Hematopoietic multipotent progenitor cell (in vitro differentiated cells): ENCODE measurements around the gene ZNF92. TPM values are rescaled to one million over a fixed set of nuclear protein-coding genes. Genes with fewer than 3 reads are reported as not detected.
"Not testable (repeated sequence)": the region's sequence is repeated elsewhere in the genome, so short reads cannot be mapped to it uniquely, and the experiment has no call there.

Experiments
- DNase-seq, 3 donors: peaks; one replicate each; pipeline ENCODE4 v3.0.0-alpha.2; 2011 to 2015; ENCODE audit warnings: low read depth in 2 of 3, low spot score in 2 of 3
- total RNA-seq: library from RNA; depleted of rRNA; stranded (reverse); fragments of >200 nt; gene quantifications from one replicate; pipeline ENCODE4 v1.2.3, GENCODE V29; 2012

The ZNF92 gene
- total RNA-seq, 1 donor, result 8.6 TPM

GRCh38 chr7:65422670-65423069, 49.0 kb downstream of the ZNF92 start:
- DNase-seq, result no peak

DNA sequence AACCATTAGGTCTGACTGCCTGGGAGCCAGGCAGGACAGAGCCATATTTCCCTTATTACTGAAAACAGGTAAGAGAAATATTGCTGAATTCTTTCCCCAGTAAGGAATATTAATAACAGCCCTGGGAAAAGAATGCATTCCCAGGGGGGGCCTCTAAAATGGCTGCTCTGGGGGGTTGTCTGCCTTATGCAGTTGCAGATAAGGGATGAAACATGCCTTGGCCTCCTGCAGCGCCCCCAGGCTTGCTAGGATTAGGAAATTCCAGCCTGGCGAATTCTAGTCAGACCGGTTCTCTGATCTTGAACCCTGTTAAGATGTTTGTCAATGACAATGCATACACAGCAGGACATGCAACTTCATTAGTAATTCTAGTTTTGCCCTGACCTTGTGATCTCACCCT, 49.6 kb downstream of the ZNF92 start:
- not testable (repeated sequence) for DNase-seq

DNA sequence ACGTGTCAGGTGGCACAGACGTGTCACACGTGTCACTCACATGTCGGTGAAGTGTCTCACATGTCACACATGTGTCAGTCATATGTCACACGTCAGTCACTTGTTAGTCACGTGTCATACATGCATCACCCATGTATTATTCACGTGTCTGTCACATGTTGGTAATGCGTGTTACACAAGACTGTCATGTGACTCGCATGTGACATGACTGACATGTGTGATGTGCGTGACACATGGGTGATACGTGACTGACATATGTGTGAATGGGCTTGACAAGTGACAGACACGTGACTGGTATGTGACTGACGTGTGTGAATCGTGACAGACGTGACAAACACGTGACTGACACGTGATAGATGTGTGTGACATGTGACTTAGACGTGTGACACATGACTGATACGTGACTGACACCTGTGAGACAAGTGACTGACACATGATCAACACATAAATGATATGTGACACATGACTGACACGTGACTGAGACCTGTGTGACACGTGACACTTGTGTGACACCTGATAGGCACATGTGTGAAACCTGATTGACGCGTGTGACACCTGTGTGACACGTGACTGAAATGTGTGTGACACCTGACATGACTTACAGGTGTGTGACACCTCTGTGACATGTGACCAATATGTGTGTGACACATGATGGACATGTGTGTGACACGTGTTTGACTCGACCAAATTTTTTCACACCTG, 56.1 kb downstream of the ZNF92 start:
- no peak for DNase-seq

DNA sequence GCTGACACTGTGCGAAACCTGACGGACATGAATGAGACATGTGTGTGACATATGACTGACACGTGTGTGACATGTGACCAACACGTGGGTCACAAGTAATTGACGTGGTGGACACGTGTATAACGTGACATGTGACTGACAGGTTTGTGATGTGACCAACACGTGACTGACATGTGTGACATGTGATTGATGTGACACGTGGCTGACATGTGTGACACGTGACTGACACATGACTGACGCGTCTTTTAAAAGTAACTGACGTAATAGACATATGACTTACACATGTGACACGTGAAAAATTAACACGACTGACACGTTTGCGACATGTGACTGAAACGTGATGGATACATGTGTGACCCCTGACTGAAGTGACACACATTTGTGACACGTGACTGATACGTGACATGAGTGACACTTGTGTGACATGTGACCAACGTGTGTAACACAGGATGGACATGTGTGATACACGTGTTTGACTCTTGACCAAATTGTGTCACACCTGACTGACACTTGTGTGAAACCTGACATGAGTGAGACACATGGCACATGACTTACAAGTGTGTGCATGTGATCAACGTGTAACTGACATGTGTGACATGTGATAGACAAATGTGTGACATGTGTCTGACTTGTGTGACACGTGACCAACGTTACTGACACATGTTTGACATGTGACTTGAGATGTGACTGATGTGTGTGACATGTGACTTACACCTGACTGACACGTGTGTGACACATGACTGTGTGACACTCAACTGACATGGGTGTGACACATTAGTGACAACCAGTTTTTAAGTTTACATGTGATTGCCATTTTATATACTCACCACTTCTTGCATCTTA, 56.9 kb downstream of the ZNF92 start:
- no peak for DNase-seq

DNA sequence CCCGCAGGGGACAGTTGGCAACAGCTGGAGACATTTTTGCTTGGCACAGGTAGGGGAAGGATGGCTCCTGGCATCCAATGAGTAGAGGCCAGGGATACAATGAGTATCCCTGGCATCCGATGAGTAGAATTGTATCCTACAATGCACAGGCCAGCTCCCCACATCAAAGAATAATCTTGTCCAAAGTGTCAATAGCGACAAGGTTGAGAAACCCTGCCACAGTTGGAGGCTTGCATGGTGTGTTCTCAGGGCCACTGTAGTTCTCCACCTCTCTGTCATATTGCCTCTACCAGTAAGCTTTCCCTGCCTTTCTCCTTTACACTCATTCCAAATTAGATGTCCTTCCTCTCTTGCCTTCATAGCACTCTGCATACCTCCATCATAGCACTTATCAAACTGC, 60.7 kb downstream of the ZNF92 start:
- no peak for DNase-seq

- no peak for DNase-seq
These were observed 62.5 kb downstream of the ZNF92 start for GRCh38 chr7:65436163-65436562.

GRCh38 chr7:65438598-65438997, 64.9 kb downstream of the ZNF92 start:
- no peak for DNase-seq

- no peak for DNase-seq
These were observed 67.4 kb downstream of the ZNF92 start for GRCh38 chr7:65441010-65441409.

DNA sequence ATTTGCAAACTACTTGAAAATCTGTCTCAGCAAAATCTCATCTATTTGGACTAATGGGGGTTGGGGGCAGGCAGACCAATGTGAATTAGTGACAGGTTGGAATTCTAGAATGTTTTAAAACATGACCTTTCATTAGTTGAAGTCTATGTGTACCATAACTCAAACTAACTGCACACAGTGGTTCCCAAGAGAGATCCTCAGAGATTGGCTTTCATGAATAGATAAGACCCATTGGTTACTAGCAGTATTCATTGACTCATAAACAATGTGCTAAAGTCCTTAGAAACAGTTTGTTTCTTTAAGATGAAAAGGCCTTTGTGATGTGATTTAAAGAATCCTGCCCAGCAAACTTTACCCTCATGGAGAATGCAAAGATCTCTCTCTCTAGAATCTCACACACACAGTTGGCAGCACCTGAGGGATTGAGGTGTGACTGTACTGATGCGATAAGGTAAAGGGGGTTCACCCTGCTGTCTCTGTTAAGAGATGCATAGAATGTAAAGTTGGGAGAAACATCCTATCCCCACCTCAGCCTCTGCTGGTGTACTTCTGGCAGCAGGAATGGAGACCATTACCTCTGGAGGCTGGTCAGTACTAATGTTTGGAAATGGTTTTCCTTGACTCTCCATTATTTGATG, 70.7 kb downstream of the ZNF92 start:
- DNase-seq, result no peak

DNA sequence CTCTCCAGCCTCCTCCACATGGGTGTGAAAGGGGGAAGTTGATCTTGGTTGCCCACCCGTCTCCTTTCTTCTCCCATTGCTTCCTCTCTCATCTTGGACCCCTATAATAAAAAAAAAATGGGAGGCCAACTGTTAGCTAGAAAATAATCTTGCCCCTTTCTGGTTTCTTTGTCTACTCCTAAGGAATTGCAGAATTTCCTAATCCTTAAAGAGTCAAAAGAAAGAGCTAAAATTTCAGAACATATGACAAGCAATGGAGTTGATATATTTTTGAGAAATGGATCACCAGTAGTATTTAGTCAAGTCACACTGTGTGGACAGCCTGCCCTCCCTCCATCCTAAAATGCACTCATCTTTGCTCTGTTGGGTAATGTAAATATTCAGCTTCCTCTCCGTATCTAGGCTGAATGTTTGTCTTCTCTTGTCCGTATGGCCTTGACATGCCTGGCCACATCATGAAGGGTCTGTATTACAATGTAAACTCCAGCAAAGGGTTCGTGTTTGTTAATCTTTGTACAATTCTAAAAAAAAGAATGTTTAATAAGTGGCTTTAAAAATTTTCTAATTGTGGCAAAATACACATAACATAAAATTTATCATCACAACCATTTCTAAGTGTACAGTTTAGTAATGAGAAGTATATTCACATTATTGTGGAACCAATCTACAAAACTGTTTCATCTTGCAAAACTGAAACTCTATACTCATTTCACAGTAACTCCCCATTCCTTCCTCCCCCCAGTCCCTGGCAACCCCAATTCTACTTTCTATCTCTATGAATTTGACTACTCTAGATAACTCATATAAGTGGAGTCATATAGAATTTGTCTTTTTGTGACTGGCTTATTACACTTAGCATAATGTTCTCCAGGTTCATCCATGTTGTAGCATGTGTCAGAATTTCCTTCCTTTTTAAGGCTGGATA, 71.5 kb downstream of the ZNF92 start:
- no peak for DNase-seq

- not testable (repeated sequence) for DNase-seq
These were observed 73.4 kb downstream of the ZNF92 start for GRCh38 chr7:65447041-65447440.

- DNase-seq, result no peak
These were observed 75.3 kb downstream of the ZNF92 start for GRCh38 chr7:65448816-65449504.

DNA sequence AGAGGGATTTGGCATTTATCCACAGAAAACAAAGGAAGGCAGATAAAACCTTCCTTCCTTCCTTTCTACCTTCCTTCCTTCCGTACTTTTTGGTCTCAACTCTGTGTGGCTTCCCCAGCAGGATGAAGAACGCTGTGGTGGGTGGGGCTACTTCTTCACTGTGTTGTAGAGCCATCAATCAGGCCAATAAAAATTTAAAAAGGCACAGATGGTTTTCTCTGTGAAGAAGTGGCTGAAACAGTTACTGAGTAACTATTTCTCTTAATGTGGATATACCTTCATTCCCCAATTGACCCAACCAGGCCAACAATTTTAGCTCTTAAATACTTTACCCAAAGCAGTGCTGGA, 75.8 kb downstream of the ZNF92 start:
- no peak for DNase-seq
